Omental fat pad (tissue), 4 donors: ENCODE measurements around the gene TMPRSS11E. TPM values are rescaled to one million over a fixed set of nuclear protein-coding genes. Genes with fewer than 3 reads are reported as not detected.
"Not testable (repeated sequence)": the region's sequence is repeated elsewhere in the genome, so short reads cannot be mapped to it uniquely, and the experiment has no call there.

Experiments used
- ATAC-seq: fragments of 150-250 bp; one replicate; pipeline ENCODE4 v1.9.1; 2016; ENCODE audit warnings: mild to moderate bottlenecking, moderate library complexity; ENCODE audit not compliant: low FRiP score
- DNase-seq: peaks from one replicate; pipeline ENCODE4 v3.0.0-alpha.2; 2019; ENCODE audit warnings: low spot score
- CTCF ChIP-seq, 3 donors: fragments of 450-650 bp; IDR thresholded peaks; one replicate each; pipeline ENCODE4 v1.5.1; 2016 to 2017; ENCODE audit warnings: antibody characterized with exemption in 3 of 3, mild to moderate bottlenecking in 3 of 3, moderate library complexity in 2 of 3
- total RNA-seq, 4 donors: library from RNA; depleted of rRNA; stranded (reverse); fragments of >200 nt; gene quantifications; one replicate each; pipeline ENCODE4 v1.1.0, GENCODE V29; 2016

TMPRSS11E gene, protein sequence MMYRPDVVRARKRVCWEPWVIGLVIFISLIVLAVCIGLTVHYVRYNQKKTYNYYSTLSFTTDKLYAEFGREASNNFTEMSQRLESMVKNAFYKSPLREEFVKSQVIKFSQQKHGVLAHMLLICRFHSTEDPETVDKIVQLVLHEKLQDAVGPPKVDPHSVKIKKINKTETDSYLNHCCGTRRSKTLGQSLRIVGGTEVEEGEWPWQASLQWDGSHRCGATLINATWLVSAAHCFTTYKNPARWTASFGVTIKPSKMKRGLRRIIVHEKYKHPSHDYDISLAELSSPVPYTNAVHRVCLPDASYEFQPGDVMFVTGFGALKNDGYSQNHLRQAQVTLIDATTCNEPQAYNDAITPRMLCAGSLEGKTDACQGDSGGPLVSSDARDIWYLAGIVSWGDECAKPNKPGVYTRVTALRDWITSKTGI
- total RNA-seq: not detected

- no peak for TF ChIP-seq CTCF (IDR thresholded peaks at IDR 0.05)
- no peak for DNase-seq
- ATAC-seq: no peak
Observed at GRCh38 chr4:68447201-68447600, at the start of gene TMPRSS11E. TSS of gene TMPRSS11E (plus strand) at chr4:68447463. CDS start at chr4:68447513, 50 bp downstream.

GRCh38 chr4:68399306-68399705 lies 48.0 kb upstream of the TMPRSS11E start:
- DNase-seq: no peak
- no peak for ATAC-seq

DNA sequence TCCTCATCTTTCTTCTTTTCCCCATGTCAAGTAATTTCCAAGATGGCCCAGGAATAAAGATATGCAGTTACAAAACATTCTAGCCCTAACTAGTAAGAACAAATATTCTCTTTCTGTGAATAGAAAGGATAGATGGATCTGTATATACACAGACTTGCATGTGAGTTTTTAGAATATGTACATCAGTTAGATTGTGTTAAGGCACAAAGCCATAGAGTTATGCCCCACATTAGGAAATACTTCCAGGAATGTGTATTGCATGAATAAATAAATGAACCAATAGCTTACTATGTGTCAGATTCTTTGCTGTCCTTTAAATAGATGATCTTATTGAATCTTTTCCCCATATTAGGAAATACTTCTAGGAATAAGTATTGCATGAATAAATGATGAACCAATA lies 46.0 kb upstream of the TMPRSS11E start:
- ATAC-seq: no peak

More at GRCh38 chr4:68399306-68399705, 48.0 kb upstream of the TMPRSS11E start:
- no peak for TF ChIP-seq CTCF (IDR thresholded peaks at IDR 0.05)

GRCh38 chr4:68404153-68404552 lies 43.1 kb upstream of the TMPRSS11E start:
- no peak for ATAC-seq
- no peak for DNase-seq
- TF ChIP-seq CTCF (IDR thresholded peaks at IDR 0.05): no peak

More for the DNA sequence above, 46.0 kb upstream of the TMPRSS11E start:
- DNase-seq: no peak
- no peak for TF ChIP-seq CTCF (IDR thresholded peaks at IDR 0.05)

DNA sequence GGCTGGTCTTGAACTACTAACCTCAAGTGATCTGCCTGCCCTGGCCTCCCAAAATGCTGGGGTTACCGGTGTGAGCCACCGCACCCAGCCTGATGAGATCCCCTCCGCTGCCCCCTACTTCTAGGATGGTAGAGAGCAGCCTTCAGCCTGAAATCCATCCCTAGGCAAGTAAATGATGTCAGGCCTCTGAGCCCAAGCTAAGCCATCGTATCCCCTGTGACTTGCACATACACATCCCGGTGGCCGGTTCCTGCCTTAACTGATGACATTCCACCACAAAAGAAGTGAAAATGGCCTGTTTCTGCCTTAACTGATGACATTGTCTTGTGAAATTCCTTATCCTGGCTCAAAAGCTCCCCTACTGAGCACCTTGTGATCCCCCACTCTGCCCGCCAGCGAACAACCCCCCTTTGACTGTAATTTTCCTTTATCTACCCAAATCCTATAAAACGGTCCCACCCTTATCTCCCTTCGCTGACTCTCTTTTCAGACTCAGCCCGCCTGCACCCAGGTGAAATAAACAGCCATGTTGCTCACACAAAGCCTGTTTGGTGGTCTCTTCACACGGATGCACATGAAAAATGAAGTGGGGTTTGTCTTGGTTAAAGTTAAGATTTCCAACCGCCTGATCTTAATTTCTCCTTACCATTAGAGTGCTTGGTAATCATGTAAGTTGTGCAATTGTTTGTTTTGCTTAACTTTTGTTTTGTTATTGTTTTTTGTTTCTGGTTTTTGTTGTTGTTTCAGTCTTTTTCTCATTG lies 41.4 kb upstream of the TMPRSS11E start:
- ATAC-seq, DNase-seq: not testable (repeated sequence)

DNA sequence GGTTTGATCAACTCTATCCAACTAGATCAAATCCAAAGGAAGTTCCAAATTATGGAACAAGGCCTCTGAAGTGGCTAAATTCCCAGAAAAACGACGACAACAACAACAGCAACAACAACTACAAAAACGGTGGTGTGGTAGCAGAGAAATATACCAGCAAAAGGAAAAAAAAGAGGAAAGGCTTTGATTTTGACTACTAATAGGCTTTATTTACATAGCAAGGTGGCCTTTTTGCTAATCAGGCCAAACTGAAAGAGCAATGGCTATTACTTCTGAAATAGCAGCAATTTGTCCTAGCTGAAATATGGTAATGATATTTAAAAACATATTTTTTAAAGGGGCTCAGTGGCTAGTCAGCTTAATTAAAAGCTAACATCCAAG lies 40.8 kb upstream of the TMPRSS11E start:
- TF ChIP-seq CTCF (IDR thresholded peaks at IDR 0.05): no peak
- no peak for ATAC-seq
- DNase-seq: no peak

- not testable (repeated sequence) for DNase-seq, ATAC-seq
Observed at GRCh38 chr4:68407015-68407867, 40.0 kb upstream of the TMPRSS11E start.
